Measurements from ENCODE around the gene REEP6. TPM values are rescaled to one million over a fixed set of nuclear protein-coding genes. Genes with fewer than 3 reads are reported as not detected.

REEP6 gene
- polyA plus RNA-seq, 1 of the 3 experiments (the other 2 are of a cell fraction): 9.1 TPM

GRCh38 chr19:1483131-1483978, 7.6 kb upstream of the REEP6 start:
- Histone ChIP-seq H3K4me3 (ENCODE audit: low read depth in 2 of 2, low read length in 1 of 2) (no peak overlapping the region), H3K27me3 (ENCODE audit: insufficient read depth) (no peaks in the 10 kb centered on the region), H3K79me2 (ENCODE audit: insufficient read depth) (peaks cover 7% of the 10 kb centered on the region), H2AFZ (ENCODE audit: low read depth) (no peak overlapping the region), H3K9ac (no peak overlapping the region), H3K4me1 (ENCODE audit: control insufficient read depth in 1 of 2, insufficient read depth in 2 of 2, low read depth in 1 of 2, low read length in 1 of 2) (no peaks in the 10 kb centered on the region), H3F3A (replicated peaks; ENCODE audit: insufficient read depth) (peaks cover 4% of the 10 kb centered on the region), H3K9me2 (no peaks in the 10 kb centered on the region), H4K20me1 (ENCODE audit: insufficient read depth) (no peaks in the 10 kb centered on the region), H3K9me3 (no peaks in the 10 kb centered on the region), H3K36me3 (replicated peaks in 1 of 2; ENCODE audit: control insufficient read depth in 1 of 2, insufficient read depth in 2 of 2, low read length in 1 of 2) (no peaks in the 10 kb centered on the region), H3K4me2 (no peak overlapping the region), H3K27ac (ENCODE audit: low read depth in 2 of 2, low read length in 1 of 2) (no peak overlapping the region)
- ChIA-PET POLR2A (no interaction called here), CTCF (no interaction called here)
- peak; percentile 37 for DNase-seq
- TF ChIP-seq RCOR1 (IDR thresholded peaks at IDR 0.05; ENCODE audit: low read length) (no peak), POLR2AphosphoS5 (IDR thresholded peaks at IDR 0.05; ENCODE audit: low read depth, low read length) (no peak), FOXM1 (IDR thresholded peaks at IDR 0.05; ENCODE audit: low read depth) (no peak), USF2 (IDR thresholded peaks at IDR 0.05; ENCODE audit: borderline replicate concordance, low read depth, low read length) (no peak), REST (IDR thresholded peaks at IDR 0.05; ENCODE audit: low read depth, low read length) (no peak), USF1 (IDR thresholded peaks at IDR 0.05; ENCODE audit: borderline replicate concordance, low read depth) (no peak), EP300 (IDR thresholded peaks at IDR 0.05; ENCODE audit: borderline replicate concordance in 1 of 2, low read depth in 1 of 2, low read length in 1 of 2) (no peak), FOXJ3 (CRISPR knock-in tag; IDR thresholded peaks at IDR 0.05) (no peak), SIN3A (IDR thresholded peaks at IDR 0.05; ENCODE audit: borderline replicate concordance, low read depth, low read length) (no peak), RFX5 (IDR thresholded peaks at IDR 0.05; ENCODE audit: low read length) (no peak), JUND (IDR thresholded peaks at IDR 0.05) (no peak), RXRA (IDR thresholded peaks at IDR 0.05; ENCODE audit: borderline replicate concordance, low read depth) (no peak), GABPA (IDR thresholded peaks at IDR 0.05; ENCODE audit: low read depth) (no peak)
- 96% methylated on average over 34 of the region's 77 CpGs for whole genome bisulfite sequencing (ENCODE audit: low lambda C conversion rate)

All from SK-N-SH (cell line).